Ovary (tissue), 9 donors: ENCODE results near the gene RNF123. TPM values are rescaled to one million over a fixed set of nuclear protein-coding genes. Genes with fewer than 3 reads are reported as not detected.

Experiments
- DNase-seq, 5 donors: peaks; one replicate each; pipeline ENCODE4 v3.0.0-alpha.2; 2019 to 2020
- H3K27ac ChIP-seq, 2 donors: fragments of 200-600 bp; one replicate each; pipeline versions ENCODE4 v1.5.1 to v1.8.0; 2019 to 2022
- H3K27me3 ChIP-seq: fragments of 200-600 bp; one replicate; pipeline ENCODE4 v1.8.0; 2022
- H3K36me3 ChIP-seq: fragments of 200-600 bp; sonication (generic); one replicate; pipeline ENCODE4 v1.5.1; 2019
- H3K4me1 ChIP-seq: one replicate; pipeline ENCODE4 v1.8.1; 2013; ENCODE audit warnings: mild to moderate bottlenecking, moderate library complexity; ENCODE audit not compliant: insufficient read depth
- H3K4me3 ChIP-seq: fragments of 200-600 bp; sonication (generic); one replicate; pipeline ENCODE4 v1.5.1; 2017
- H3K9me3 ChIP-seq, 2 donors: fragments of 200-600 bp in 1 of 2; sonication (generic) in 1 of 2; one replicate each; pipeline versions ENCODE4 v1.5.1 to v1.8.1; 2013 to 2019; ENCODE audit warnings: mild to moderate bottlenecking in 1 of 2, moderate library complexity in 1 of 2
- CTCF ChIP-seq, 3 donors: fragments of 450-650 bp in 2 of 3; fragments of 200-600 bp in 1 of 3; IDR thresholded peaks; one replicate each; pipeline versions ENCODE4 v1.5.1 to v1.8.0; 2016 to 2022; ENCODE audit warnings: antibody characterized with exemption in 3 of 3, mild to moderate bottlenecking in 1 of 3
- EP300 ChIP-seq: sonication (generic); formaldehyde crosslinking; IDR thresholded peaks from one replicate; pipeline ENCODE4 v1.6.1; 2017; ENCODE audit warnings: antibody characterized with exemption
- POLR2A ChIP-seq: fragments of 450-650 bp; IDR thresholded peaks from one replicate; pipeline ENCODE4 v1.6.1; 2017; ENCODE audit warnings: antibody characterized with exemption, mild to moderate bottlenecking, moderate library complexity
- WGBS, 3 donors: extraction: QIAGEN DNeasy Blood & Tissue Kit in 1 of 3; methylation state at CpG; one replicate each; pipeline versions ENCODE4 v1.1.5 to v1.1.7; 2013 to 2017; 5-methylcytosine and 5-hydroxymethylcytosine counted together
- intact Hi-C, 4 donors: fragments of 100-400 bp; cut with DNase I; formaldehyde crosslinking; loops; one replicate each; pipeline versions ENCODE4 v1.11.0 to v1.15.1; 2022 to 2023
- polyA plus RNA-seq, 2 donors: library from polyadenylated mRNA; stranded (reverse); fragments of 200-250 nt in 1 of 2; fragments of 350-450 nt in 1 of 2; fragmentation: Illumina TruSeq in 1 of 2; extraction: RNeasy Lipid Tissue Mini Kit (QIAGEN cat#74804) in 1 of 2; gene quantifications; one replicate each; pipeline ENCODE4 v1.2.3, GENCODE V29; 2013 to 2014
- total RNA-seq, 7 donors: library from RNA; depleted of rRNA in 2 of 7; stranded (reverse); fragments of >200 nt in 2 of 7; fragmentation: NEBNext Ultra II Directional in 3 of 7; extraction: Animal tissue kit (Norgen Biotek cat#: 25700) in 3 of 7; gene quantifications; one replicate each; pipeline versions ENCODE4 v1.1.0 to v1.2.4, GENCODE V29; 2016 to 2023
- donor health status: DM: no; HTN: no; CAD: no; lungs with moderate emphysema.
- donor health status: DM: no; HTN: no; CAD: no.
- donor health status: Bipolar disorder and iron deficiency.
- donor health status: DM: yes; HTN: yes; CAD: no.
- donor health status: DM: no; HTN: no; CAD: no.
- donor health status: DM: yes; HTN: yes; CAD: no.

RNF123 gene
- total and polyA plus RNA-seq, 9 donors = 15.9 to 37.6 (median 24.0) TPM

- WGBS, 3 donors = 55 to 61% (median 59%) methylated on average over 14 of the region's 14 CpGs
- Histone ChIP-seq H3K9me3 (no peaks in the 10 kb centered on the region), H3K27ac (no peak overlapping the region), H3K4me1 (no peaks in the 10 kb centered on the region), H3K36me3 (no peaks in the 10 kb centered on the region), H3K4me3 (no peak overlapping the region), H3K27me3 (no peaks in the 10 kb centered on the region)
- intact Hi-C loops = loop anchor here in 1 of 4 donors (10.0 kb wide), 1 partner anchor 201 kb away; the partner anchor contains the start of gene MST1R
- peak in 4 of 5 donors; percentile 41 to 69 (median 60) for DNase-seq
- no peak for TF ChIP-seq EP300
- TF ChIP-seq POLR2A = no peak
- peak; percentile 36 to 50 (median 43) for TF ChIP-seq CTCF (IDR thresholded peaks at IDR 0.05)
These were observed 14.1 kb downstream of the RNF123 start for GRCh38 chr3:49703443-49703927.

DNA sequence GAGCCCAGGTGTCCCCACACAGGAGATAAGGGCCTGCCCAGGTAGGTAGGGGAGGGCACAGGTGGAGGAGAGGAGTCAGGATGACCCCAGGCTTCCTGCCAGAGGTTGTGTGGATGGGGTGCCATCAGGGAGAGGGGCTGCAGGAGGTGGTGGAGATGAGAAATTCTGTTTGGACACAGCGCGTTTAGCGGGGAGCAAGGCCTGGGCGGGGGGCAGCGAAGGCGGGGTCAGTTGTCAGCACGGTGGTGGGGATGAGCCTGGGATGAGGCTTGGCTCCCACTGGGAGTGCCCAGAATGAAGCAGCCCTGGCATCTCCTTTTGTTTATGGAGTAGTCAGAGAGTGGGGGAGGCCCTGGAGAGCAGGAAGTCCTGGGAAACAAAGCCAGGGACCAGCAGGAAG, 14.6 kb downstream of the RNF123 start:
- WGBS, 3 donors = 84 to 85% (median 85%) methylated on average over 7 of the region's 7 CpGs
- no peak overlapping the region for H3K27ac ChIP-seq
- H3K9me3 ChIP-seq = no peaks in the 10 kb centered on the region
- H3K27me3 ChIP-seq = no peaks in the 10 kb centered on the region
- DNase-seq = no peak
- no peaks in the 10 kb centered on the region for H3K4me1 ChIP-seq
- H3K36me3 ChIP-seq = no peaks in the 10 kb centered on the region
- H3K4me3 ChIP-seq = no peak overlapping the region
- TF ChIP-seq POLR2A = no peak
- no peak for TF ChIP-seq CTCF (IDR thresholded peaks at IDR 0.05)
- no peak for TF ChIP-seq EP300
- intact Hi-C loops = loop anchor here in 1 of 4 donors (10.0 kb wide), 1 partner anchor 201 kb away; the partner anchor contains the start of gene MST1R

DNA sequence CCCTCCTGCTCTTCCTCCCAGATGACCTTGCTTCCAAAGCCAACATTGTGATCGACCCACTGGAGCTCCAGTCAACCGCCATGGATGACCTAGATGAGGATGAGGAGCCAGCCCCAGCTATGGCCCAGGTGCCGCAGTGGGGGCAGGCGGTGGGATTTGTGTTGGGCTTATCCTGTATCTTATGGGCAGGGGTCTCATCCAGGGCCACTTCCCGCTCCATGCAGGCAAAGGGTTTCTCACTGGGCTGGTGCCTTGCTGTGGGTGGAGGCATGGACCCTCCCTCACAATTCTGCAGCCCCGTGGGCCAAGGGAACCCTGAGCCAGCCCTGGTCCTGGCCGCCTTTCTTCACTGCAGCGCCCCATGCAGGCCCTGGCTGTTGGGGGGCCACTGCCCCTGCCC, 15.3 kb downstream of the RNF123 start:
- Histone ChIP-seq H3K4me1 (no peaks in the 10 kb centered on the region), H3K27me3 (no peaks in the 10 kb centered on the region), H3K27ac (no peak overlapping the region), H3K36me3 (no peaks in the 10 kb centered on the region), H3K9me3 (no peaks in the 10 kb centered on the region), H3K4me3 (no peak overlapping the region)
- no peak for DNase-seq
- no peak for TF ChIP-seq EP300
- TF ChIP-seq POLR2A = no peak
- no peak for TF ChIP-seq CTCF (IDR thresholded peaks at IDR 0.05)
- intact Hi-C loops = loop anchor here in 1 of 4 donors (10.0 kb wide), 1 partner anchor 200 kb away; the partner anchor contains the start of gene MST1R
- WGBS, 3 donors = 88 to 91% (median 90%) methylated on average over 8 of the region's 8 CpGs

- H3K27me3 ChIP-seq = no peaks in the 10 kb centered on the region
- WGBS, 3 donors = 85 to 88% (median 86%) methylated on average over 14 to 17 of the region's 17 CpGs
- intact Hi-C loops = loop anchor here in 1 of 4 donors (10.0 kb wide), 1 partner anchor 199 kb away; the partner anchor contains the start of gene MST1R
- H3K4me3 ChIP-seq = no peak overlapping the region
- no peak overlapping the region for H3K27ac ChIP-seq
- DNase-seq = no peak
- no peaks in the 10 kb centered on the region for H3K36me3 ChIP-seq
- no peaks in the 10 kb centered on the region for H3K4me1 ChIP-seq
- no peak for TF ChIP-seq POLR2A
- TF ChIP-seq CTCF (IDR thresholded peaks at IDR 0.05) = no peak
- no peak for TF ChIP-seq EP300
- no peaks in the 10 kb centered on the region for H3K9me3 ChIP-seq
These were observed 16.1 kb downstream of the RNF123 start for GRCh38 chr3:49705390-49705960.
